GM19043 (cell line): ENCODE measurements around the gene C2orf49.

Experiments
- ATAC-seq: cut with Tn5 transposase; IDR thresholded peaks from one replicate; pipeline ENCODE4 v1.9.1; 2021; ENCODE audit warnings: low read depth; ENCODE audit not compliant: unreplicated experiment

C2orf49 gene

DNA sequence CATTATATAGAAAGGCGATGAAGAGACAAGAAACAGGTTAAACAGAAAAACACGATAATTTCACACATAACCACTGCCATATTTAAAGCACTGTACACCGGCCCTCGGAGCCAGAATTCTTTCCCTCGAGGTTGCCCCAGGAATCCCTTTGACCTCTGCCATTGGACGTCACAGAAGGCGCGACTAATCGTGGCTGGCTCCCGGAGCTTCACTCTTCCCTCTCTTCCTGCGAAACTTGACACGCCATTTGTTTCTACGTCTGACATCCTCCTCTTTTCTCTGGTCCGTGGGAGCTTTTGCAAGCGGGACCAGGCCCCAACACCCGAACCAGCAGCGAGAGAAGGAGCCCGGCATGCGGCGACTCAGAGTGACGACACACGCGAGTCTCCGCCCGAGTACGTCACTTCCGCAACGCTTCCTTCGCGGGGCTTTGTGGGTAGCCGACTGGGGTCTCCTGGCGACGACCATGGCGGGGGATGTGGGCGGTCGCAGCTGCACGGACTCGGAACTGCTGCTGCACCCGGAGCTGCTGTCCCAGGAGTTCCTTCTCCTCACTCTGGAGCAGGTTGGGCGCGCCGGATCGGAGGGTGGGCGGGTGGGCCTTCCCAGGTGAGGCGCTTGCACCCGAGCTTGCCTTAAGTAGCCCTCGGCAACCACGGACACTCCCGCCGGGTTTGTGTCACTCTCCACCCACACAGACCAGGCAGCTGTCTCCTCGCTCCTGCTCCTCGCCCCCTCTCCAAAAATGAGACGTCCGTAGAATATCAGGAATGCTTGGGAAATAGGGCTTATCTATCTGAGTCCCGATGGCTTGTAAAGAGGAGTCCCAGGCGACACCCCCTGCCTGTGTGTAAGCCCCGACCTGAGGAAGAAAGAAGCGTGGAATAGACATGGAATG, at the start of gene C2orf49:
C2orf49 (plus strand) TSS at position 419 of the 898 bp plus-strand sequence; CDS start at position 467, 48 bp downstream.
- ATAC-seq = peak; percentile 94

GRCh38 chr2:105287692-105288091, 49.6 kb upstream of the C2orf49 start:
- peak; percentile 66 for ATAC-seq

DNA sequence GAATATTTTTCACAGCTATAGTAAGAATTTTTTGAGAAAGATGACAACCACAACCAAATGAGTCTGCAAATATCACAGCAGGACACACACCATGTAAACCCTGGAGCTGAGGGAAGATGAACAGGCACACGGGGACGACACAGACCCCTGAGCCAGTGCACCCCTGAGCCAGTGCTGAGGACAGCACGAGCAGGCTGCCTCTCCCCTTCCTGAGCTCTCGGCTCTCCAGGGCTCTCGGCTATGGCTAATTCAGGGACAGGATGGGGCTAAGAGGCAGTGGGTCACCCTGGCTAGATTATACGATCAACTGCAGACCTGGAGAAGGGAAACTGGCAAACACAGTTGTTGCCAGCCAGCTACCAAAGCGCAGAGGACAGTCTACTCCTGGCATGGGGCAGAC, 49.2 kb upstream of the C2orf49 start:
- no peak for ATAC-seq

- no peak for ATAC-seq
These were observed 46.2 kb upstream of the C2orf49 start for GRCh38 chr2:105290981-105291660.

- no peak for ATAC-seq
These were observed 45.4 kb upstream of the C2orf49 start for GRCh38 chr2:105291981-105292380.

DNA sequence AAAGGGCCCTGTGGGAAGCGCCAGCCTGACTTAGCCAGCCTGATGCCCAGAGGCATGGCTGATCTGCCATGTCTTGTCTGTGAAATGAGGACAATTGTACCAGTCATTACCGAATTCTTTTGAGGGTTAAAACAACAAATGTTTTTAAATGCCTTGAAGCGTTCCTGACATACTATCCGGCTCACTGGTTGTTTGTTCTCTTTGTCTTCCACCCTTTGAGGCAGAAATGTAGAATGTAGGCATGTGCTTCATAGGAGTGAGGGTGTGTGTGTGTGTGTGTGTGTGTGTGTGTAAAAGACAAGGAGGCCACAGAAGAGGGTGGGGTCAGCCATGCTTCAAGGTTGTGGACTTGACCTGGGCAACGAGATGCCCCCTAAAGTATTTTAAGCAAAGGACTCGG, 43.3 kb upstream of the C2orf49 start:
- no peak for ATAC-seq

GRCh38 chr2:105294844-105295481, 42.4 kb upstream of the C2orf49 start:
- peak; percentile 51 for ATAC-seq

DNA sequence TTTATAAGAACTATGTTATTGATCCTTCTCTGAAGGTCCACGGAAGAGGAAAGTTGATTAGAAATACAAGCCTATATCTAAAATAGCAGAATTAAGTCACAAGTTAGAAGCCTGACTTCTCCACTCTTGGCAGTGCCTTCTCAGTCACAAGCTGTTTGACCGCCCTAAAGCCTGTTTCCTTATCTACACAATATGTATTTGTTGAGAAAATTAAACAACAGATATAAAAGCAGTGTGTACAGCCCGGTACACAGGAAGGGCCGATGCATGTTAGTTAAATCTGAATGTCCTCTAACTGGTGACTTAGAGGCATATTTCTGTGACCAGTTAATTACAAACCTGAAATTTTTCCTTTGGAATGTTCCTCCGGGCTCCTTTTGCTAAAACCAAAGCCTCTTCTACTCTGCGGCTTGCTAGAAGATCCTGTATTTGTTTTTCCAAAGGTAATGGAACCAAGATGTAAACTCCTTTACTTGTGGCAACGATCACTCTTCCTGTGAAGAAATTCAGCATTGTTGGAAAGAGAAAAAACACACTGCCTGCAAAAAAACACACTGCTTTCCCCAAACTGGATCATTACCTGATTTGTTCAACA, 41.2 kb upstream of the C2orf49 start:
- ATAC-seq = no peak

DNA sequence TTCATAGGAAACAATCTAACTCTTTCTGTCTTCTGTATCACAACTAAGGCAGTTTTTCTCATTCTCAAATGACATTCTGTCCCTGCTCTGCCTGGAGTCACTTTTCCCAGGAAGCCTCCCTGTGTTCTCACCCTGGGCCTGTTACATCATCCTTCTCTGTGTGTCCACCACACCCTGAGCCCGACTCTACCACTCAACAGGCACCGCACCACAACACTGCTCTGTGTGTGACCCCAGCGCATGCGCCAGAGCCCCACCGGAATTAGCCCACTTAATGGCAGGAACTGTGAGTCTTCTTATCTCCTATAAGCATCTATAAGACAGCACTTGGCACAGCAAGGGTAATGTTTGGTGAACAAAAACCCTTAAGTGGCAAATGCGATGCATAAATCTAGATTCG, 40.1 kb upstream of the C2orf49 start:
- no peak for ATAC-seq

GRCh38 chr2:105298017-105298416, 39.3 kb upstream of the C2orf49 start:
- ATAC-seq = no peak

- no peak for ATAC-seq
These were observed 38.0 kb upstream of the C2orf49 start for GRCh38 chr2:105299290-105299689.

GRCh38 chr2:105301646-105302045, 35.7 kb upstream of the C2orf49 start:
- ATAC-seq = no peak

DNA sequence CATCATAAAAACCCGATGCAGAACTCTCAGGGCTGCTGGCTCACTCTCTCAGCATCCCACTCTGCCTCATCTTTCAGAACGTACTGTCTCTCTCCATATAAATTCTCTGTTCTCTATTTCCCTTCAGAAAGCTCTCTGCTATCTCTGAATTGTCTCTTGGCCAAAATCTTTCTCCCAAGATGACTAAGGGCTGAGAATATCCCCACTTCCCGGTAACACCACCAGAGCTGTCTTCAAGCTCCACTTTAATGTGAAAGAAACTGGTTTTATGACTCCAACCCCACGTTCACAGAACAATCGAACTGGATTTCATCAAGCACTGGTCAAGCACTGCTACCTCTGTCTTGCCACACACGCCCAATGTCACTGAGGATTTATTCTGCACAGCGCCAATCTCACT, 30.2 kb upstream of the C2orf49 start:
- ATAC-seq = no peak

DNA sequence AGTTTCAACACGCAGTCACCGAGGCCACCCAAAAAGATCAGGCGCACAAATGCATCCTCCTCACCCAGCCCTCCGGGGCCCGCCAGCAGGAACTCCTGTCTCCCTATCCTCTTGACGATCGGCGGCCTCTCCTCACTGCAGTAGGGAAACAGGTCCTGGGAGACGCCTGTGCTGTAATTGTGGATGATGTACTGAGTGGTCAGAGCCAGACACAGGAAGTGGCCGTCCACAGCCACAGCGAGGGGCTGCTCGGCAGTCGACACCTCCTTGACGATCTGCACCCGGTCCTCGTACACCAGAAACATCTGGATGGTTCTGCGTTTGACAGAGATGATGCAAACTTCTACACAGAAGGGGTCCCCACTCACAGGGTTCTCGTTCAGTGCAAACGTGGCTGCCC, 29.8 kb upstream of the C2orf49 start:
- no peak for ATAC-seq

DNA sequence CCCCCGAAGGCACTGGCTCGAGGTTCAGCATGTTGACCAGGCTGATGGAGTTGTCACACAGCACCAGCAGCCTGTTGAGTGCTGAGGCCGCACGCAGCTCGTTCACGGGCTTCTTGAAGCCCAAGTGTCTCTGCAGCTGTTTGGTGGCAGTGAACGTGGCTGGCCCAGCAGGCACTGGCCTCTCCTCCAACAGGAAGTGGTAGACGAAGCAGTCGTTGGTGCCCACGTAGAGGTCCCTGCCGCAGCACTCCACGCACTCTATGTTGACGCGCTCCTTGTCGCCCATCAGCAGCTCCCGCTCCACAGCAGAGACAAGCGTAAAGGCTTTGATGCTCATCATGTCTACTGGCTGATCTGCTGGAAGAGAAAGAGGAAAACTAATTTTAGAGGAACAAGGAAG, 29.4 kb upstream of the C2orf49 start:
- ATAC-seq = no peak

DNA sequence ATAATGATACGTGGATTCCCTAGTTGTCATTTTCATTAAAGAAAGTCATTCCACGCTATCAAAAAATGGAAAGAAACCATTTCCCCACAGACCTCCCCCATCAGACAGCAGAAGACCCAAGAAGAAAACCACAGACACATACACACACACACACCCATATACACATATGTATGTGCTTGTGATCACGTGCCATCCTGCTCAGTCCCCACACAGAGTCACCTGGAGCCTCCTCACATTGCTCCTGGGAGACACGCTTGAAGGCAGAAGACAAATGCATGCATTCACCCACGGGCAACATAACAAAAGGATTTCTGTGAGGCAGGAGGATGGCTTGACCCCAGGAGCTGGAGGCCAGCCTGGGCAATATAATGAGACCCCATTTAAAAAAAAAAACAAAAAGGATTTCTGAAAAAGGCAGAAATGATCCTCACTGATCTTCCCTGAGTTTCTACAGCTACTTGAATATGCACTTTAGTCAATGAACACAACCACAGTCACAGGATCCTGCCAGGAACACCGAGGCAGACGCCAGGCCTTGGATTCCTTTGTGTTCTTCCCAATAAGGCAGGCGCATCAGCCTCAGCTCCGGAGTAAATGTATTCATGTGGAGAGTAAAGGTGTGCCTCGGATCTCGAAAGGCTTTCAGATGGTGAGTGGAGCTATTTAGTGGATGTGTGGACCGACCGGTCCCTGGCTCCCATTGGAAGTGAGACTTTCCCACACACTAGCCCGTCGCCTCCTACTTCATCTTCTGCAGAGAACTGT, 28.8 kb upstream of the C2orf49 start:
- no peak for ATAC-seq

GRCh38 chr2:105309147-105309545, 28.2 kb upstream of the C2orf49 start:
- ATAC-seq = no peak

DNA sequence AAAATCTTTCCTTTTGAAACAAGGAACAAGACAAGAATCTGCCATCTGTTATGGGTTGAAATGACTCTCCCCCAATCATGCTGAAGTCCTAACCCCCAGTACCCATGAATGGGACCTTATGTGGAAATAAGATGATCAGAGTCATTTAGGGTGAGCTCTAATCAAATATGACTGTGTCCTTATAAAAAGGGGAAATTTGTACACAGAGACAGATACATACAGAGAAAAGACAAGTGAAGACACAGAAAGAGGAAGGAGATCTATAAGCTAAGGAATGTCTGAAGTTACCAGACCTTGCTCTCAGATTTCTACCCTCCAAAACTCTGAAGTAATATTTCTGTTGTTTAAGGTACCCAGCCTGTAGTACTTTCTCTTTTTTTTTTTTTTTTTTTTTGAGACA, 23.5 kb upstream of the C2orf49 start:
- no peak for ATAC-seq

DNA sequence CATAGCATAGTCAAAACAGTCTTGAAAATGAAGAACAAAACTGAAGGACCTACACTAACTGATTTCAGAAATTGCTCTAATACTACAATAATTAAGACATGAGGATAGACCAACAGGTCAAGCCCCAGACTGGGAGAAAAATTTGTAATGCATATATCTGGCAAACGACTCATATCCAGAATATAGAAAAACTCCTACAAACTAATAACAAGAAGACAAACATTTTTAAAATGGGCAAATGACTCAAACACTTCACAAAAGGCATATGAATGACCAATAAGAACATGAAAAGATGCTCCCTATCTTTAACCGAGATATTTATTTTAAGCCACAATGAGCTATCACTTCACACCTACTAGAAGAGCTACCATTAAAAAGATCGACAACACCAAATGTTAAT, 22.0 kb upstream of the C2orf49 start:
- ATAC-seq = peak; percentile 44

GRCh38 chr2:105317937-105318336, 19.4 kb upstream of the C2orf49 start:
- no peak for ATAC-seq
